HepG2 (cell line): Measurements from ENCODE around the gene GADD45B. TPM values are rescaled to one million over a fixed set of nuclear protein-coding genes. Genes with fewer than 3 reads are reported as not detected.

Experiments used
- ELF3 ChIP-seq: IDR thresholded peaks from 2 replicates; pipeline ENCODE4 v1.6.1; 2016; ENCODE audit warnings: missing genetic modification reagents, missing compliant biosample characterization
- HOXA3 ChIP-seq: sonication (generic); formaldehyde crosslinking; IDR thresholded peaks from 2 replicates; pipeline ENCODE4 v1.5.0; 2020; ENCODE audit warnings: missing genetic modification reagents
- NFE2L1 ChIP-seq: sonication (generic); formaldehyde crosslinking; IDR thresholded peaks from 2 replicates; pipeline ENCODE4 v1.4.0; 2020; ENCODE audit warnings: missing genetic modification reagents, mild to moderate bottlenecking, borderline replicate concordance
- SALL1 ChIP-seq: sonication (generic); formaldehyde crosslinking; IDR thresholded peaks from 2 replicates; pipeline ENCODE4 v1.8.0; 2022; ENCODE audit warnings: mild to moderate bottlenecking, missing genetic modification reagents
- SIN3B ChIP-seq: fragments of 150-350 bp; IDR thresholded peaks from 2 replicates; pipeline ENCODE4 v1.6.1; 2014; ENCODE audit warnings: low read length
- TCF7L2 ChIP-seq: IDR thresholded peaks from 2 replicates; pipeline ENCODE4 v1.6.1; 2011; ENCODE audit warnings: mild to moderate bottlenecking, low read depth, low read length, moderate library complexity
- ZEB1 ChIP-seq: IDR thresholded peaks from 2 replicates; pipeline ENCODE4 v1.6.1; 2012; ENCODE audit warnings: mild to moderate bottlenecking, low read depth, inconsistent platforms; ENCODE audit not compliant: insufficient replicate concordance
- ZNF326 ChIP-seq: sonication (generic); formaldehyde crosslinking; IDR thresholded peaks from 2 replicates; pipeline ENCODE4 v1.4.0; 2020; ENCODE audit warnings: missing genetic modification reagents, borderline replicate concordance
- ZNF44 ChIP-seq: sonication (generic); formaldehyde crosslinking; IDR thresholded peaks from 2 replicates; pipeline ENCODE4 v1.5.1; 2020; ENCODE audit warnings: mild to moderate bottlenecking, missing genetic modification reagents
- ZNF775 ChIP-seq: sonication (generic); formaldehyde crosslinking; IDR thresholded peaks from 2 replicates; pipeline ENCODE4 v1.4.0; 2020; ENCODE audit warnings: missing genetic modification reagents, mild to moderate bottlenecking, moderate library complexity, borderline replicate concordance
- polyA plus RNA-seq, 8 experiments: library from polyadenylated mRNA; depleted of rRNA in 3 of 8; stranded (reverse) in 7 of 8; unstranded in 1 of 8; fragments of >200 nt; fragmentation: Illumina TruSeq in 4 of 8; extraction: Trizol in 4 of 8; gene quantifications; 2 replicates each; pipeline versions ENCODE4 v1.2.1 to v1.2.3, GENCODE V29; 2011 to 2016; ENCODE audit warnings: low read depth in 4 of 8, missing spikeins in 1 of 8, mixed read lengths in 1 of 8; ENCODE audit not compliant: insufficient read depth in 1 of 8
- total RNA-seq, 5 experiments: library from RNA; depleted of rRNA; stranded (reverse); fragments of >200 nt; fragmentation: Illumina TruSeq; extraction: Trizol; gene quantifications; 2 replicates each; pipeline ENCODE4 v1.2.3, GENCODE V29; 2016; ENCODE audit warnings: low read depth in 1 of 5
- TF ChIP-seq, protein P1 (sequence below): sonication (generic); formaldehyde crosslinking; IDR thresholded peaks from one replicate; pipeline ENCODE4 v1.5.1; 2020; ENCODE audit warnings: mild to moderate bottlenecking, missing genetic modification reagents; ENCODE audit errors: not compliant biosample characterization
- TF ChIP-seq, protein P2 (sequence below): sonication (generic); formaldehyde crosslinking; IDR thresholded peaks from 2 replicates; pipeline ENCODE4 v1.4.0; 2020; ENCODE audit warnings: missing genetic modification reagents
- TF ChIP-seq, protein P3 (sequence below): fragments of 450-650 bp; IDR thresholded peaks from 2 replicates; pipeline ENCODE4 v1.6.1; 2016
- TF ChIP-seq, protein P4 (sequence below): IDR thresholded peaks from 2 replicates; pipeline ENCODE4 v1.6.1; 2016; ENCODE audit warnings: low read depth, control low read depth

Gene GADD45B
- total and polyA plus RNA-seq, 2 of the 13 experiments (the other 11 are each of a cell fraction or from before 2014, with no cell fraction given) = 4.6 to 34.1 TPM

DNA sequence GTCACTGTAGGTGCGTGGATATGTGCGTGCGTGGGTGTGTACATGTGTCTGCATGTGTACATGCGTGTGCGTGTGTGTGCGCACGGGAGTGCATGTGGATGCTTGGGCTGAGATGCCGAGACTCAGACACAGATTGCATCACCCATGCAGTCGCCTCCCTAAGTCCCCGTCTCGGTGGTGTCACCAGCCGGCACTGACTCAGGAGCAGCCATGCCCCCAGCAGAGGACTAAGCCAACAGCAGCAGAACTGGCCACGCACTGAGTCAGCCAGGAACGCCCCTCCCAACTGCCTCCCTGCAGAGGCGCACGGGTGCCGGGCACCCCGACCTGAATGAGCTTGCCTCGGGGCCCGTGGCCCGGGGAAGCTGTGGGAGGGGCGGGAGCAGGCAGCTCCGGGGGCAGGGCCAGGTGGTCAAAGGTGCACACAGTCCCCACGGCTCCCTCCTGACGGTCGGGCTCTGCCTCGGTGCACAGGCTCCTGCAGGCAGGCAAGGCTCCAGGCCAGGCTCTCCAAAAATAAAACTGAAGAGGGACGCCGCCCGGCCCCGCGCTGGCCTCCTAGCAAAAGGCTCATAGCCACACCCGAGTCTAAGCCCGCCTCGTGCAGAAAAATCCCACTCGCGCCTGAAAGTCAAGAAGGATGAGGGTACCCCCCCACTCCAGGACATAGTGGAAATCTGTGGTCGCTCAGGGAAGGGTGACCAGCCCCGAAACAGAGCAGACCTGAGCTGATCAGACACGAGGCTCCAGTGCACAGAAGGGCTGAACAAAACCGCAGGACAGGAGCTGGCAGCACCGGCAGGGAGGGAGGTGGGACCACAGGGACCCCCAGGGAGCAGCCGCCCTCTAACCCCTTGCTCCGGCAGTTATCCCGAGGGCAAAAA, 49.2 kb downstream of the GADD45B start (continued):
- no peak for TF ChIP-seq ZNF44 (CRISPR knock-in tag)
- no peak for TF ChIP-seq HOXA3
- 0 out of 2 replicates have a peak, but pooled peaks have one; percentile 33 for TF ChIP-seq SALL1 (CRISPR knock-in tag)
- no peak for TF ChIP-seq ZEB1
- TF ChIP-seq SIN3B = no peak
- TF ChIP-seq, protein P1, sequence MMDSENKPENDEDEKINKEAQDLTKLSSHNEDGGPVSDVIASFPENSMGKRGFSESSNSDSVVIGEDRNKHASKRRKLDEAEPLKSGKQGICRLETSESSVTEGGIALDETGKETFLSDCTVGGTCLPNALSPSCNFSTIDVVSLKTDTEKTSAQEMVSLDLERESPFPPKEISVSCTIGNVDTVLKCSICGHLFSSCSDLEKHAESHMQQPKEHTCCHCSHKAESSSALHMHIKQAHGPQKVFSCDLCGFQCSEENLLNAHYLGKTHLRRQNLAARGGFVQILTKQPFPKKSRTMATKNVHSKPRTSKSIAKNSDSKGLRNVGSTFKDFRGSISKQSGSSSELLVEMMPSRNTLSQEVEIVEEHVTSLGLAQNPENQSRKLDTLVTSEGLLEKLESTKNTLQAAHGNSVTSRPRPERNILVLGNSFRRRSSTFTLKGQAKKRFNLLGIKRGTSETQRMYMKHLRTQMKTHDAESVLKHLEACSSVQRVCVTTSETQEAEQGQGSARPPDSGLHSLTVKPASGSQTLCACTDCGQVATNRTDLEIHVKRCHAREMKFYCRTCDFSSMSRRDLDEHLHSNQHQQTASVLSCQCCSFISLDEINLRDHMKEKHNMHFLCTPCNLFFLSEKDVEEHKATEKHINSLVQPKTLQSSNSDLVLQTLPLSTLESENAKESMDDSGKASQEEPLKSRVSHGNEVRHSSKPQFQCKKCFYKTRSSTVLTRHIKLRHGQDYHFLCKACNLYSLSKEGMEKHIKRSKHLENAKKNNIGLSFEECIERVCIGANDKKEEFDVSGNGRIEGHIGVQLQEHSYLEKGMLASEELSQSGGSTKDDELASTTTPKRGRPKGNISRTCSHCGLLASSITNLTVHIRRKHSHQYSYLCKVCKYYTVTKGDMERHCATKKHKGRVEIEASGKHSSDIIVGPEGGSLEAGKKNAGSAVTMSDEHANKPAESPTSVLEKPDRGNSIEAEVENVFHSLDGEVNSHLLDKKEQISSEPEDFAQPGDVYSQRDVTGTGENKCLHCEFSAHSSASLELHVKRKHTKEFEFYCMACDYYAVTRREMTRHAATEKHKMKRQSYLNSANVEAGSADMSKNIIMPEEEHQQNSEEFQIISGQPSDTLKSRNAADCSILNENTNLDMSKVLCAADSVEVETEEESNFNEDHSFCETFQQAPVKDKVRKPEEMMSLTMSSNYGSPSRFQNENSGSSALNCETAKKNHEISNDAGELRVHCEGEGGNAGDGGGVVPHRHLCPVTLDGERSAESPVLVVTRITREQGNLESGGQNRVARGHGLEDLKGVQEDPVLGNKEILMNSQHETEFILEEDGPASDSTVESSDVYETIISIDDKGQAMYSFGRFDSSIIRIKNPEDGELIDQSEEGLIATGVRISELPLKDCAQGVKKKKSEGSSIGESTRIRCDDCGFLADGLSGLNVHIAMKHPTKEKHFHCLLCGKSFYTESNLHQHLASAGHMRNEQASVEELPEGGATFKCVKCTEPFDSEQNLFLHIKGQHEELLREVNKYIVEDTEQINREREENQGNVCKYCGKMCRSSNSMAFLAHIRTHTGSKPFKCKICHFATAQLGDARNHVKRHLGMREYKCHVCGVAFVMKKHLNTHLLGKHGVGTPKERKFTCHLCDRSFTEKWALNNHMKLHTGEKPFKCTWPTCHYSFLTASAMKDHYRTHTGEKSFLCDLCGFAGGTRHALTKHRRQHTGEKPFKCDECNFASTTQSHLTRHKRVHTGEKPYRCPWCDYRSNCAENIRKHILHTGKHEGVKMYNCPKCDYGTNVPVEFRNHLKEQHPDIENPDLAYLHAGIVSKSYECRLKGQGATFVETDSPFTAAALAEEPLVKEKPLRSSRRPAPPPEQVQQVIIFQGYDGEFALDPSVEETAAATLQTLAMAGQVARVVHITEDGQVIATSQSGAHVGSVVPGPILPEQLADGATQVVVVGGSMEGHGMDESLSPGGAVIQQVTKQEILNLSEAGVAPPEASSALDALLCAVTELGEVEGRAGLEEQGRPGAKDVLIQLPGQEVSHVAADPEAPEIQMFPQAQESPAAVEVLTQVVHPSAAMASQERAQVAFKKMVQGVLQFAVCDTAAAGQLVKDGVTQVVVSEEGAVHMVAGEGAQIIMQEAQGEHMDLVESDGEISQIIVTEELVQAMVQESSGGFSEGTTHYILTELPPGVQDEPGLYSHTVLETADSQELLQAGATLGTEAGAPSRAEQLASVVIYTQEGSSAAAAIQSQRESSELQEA (CRISPR knock-in tag) = no peak
- no peak for TF ChIP-seq TCF7L2
- TF ChIP-seq ZNF326 = no peak
- TF ChIP-seq, protein P2, sequence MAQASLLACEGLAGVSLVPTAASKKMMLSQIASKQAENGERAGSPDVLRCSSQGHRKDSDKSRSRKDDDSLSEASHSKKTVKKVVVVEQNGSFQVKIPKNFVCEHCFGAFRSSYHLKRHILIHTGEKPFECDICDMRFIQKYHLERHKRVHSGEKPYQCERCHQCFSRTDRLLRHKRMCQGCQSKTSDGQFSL = no peak
- TF ChIP-seq ELF3 (CRISPR knock-in tag) = 0 out of 2 replicates have a peak, but pooled peaks have one; percentile 18
- no peak for TF ChIP-seq ZNF775 (CRISPR knock-in tag)
- TF ChIP-seq, protein P3, sequence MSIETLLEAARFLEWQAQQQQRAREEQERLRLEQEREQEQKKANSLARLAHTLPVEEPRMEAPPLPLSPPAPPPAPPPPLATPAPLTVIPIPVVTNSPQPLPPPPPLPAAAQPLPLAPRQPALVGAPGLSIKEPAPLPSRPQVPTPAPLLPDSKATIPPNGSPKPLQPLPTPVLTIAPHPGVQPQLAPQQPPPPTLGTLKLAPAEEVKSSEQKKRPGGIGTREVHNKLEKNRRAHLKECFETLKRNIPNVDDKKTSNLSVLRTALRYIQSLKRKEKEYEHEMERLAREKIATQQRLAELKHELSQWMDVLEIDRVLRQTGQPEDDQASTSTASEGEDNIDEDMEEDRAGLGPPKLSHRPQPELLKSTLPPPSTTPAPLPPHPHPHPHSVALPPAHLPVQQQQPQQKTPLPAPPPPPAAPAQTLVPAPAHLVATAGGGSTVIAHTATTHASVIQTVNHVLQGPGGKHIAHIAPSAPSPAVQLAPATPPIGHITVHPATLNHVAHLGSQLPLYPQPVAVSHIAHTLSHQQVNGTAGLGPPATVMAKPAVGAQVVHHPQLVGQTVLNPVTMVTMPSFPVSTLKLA = no peak
- TF ChIP-seq, protein P4, sequence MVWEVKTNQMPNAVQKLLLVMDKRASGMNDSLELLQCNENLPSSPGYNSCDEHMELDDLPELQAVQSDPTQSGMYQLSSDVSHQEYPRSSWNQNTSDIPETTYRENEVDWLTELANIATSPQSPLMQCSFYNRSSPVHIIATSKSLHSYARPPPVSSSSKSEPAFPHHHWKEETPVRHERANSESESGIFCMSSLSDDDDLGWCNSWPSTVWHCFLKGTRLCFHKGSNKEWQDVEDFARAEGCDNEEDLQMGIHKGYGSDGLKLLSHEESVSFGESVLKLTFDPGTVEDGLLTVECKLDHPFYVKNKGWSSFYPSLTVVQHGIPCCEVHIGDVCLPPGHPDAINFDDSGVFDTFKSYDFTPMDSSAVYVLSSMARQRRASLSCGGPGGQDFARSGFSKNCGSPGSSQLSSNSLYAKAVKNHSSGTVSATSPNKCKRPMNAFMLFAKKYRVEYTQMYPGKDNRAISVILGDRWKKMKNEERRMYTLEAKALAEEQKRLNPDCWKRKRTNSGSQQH (CRISPR knock-in tag) = no peak
- TF ChIP-seq NFE2L1 = no peak
